Stomach (tissue), 4 donors: ENCODE data around the gene NAGK.
"Not testable (repeated sequence)": the region's sequence is repeated elsewhere in the genome, so short reads cannot be mapped to it uniquely, and the experiment has no call there.

Source experiments
- CTCF ChIP-seq, 7 experiments: fragments of 450-650 bp in 4 of 7; fragments of 200-600 bp in 3 of 7; sonication (generic) in 3 of 7; IDR thresholded peaks; one replicate each; pipeline ENCODE4 v1.5.1; 2016 to 2019; ENCODE audit warnings: antibody characterized with exemption in 7 of 7, control low read depth in 2 of 7, mild to moderate bottlenecking in 1 of 7
- EP300 ChIP-seq: sonication (generic); formaldehyde crosslinking; IDR thresholded peaks from one replicate; pipeline ENCODE4 v1.6.1; 2017; ENCODE audit warnings: antibody characterized with exemption
- POLR2A ChIP-seq, 4 donors: fragments of 450-650 bp; IDR thresholded peaks; one replicate each; pipeline ENCODE4 v1.6.1; 2016; ENCODE audit warnings: antibody characterized with exemption in 4 of 4, control low read depth in 2 of 4, mild to moderate bottlenecking in 1 of 4, moderate library complexity in 1 of 4
- POLR2AphosphoS5 ChIP-seq, 3 donors: sonication (generic); formaldehyde crosslinking; IDR thresholded peaks; one replicate each; pipeline ENCODE4 v1.6.1; 2016; ENCODE audit warnings: antibody characterized with exemption in 3 of 3

GRCh38 chr2:71091808-71092207 lies 23.4 kb downstream of the NAGK start:
- TF ChIP-seq CTCF (IDR thresholded peaks at IDR 0.05); POLR2AphosphoS5 (IDR thresholded peaks at IDR 0.05); POLR2A (IDR thresholded peaks at IDR 0.05); EP300: not testable (repeated sequence)
